ENCODE results near the gene INAVA.

- TF ChIP-seq CTCF (IDR thresholded peaks at IDR 0.05) (no peak), POLR2AphosphoS5 (IDR thresholded peaks at IDR 0.05; ENCODE audit: insufficient read depth in 1 of 2, low read depth in 1 of 2) (no peak)
Observed at GRCh38 chr1:200919386-200919785, 24.7 kb downstream of the INAVA start.
